Measurements from ENCODE around the gene ZNF22.
A peak's percentile ranks its signal among the peaks of the same experiment; 100 is the strongest.

ZNF22 gene

DNA sequence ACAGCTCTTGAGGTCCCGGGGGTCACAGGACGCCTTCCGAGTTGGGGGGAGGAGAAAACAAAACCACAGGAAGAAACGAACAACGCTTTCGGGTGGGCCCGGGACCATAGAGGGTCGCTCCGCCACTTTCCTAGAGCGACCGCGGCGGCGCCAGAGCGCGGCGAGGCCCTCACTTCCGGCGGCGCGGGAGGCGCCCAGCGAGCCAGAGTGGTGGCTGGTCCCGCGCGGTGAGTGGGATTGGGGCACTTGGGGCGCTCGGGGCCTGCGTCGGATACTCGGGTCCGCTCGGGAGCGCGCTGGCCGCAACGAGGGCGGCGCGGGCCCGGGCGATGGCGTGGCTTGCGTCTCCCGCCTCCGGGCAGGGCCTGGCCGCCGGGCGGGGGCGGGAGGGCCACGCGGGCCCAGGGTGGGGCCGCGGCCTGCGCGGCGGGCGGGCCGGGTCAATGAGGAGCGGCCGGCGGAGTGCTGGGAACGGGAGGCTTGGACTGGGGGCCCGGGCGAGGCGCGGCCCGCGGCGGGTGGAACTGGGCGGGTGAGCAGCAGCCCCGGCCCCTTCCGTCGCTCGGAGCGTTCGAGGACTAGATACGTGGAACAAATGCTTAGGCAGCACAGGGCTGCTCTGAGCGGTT is at the start of gene ZNF22:
TSS of gene ZNF22 (plus strand) at position 172 of the 629 bp plus-strand sequence. CDS start 2,446 bp downstream, outside the sequence.
- DNase-seq: peak; percentile 38

- DNase-seq: no peak
Observed at GRCh38 chr10:44951576-44952226, 49.0 kb upstream of the ZNF22 start.

DNA sequence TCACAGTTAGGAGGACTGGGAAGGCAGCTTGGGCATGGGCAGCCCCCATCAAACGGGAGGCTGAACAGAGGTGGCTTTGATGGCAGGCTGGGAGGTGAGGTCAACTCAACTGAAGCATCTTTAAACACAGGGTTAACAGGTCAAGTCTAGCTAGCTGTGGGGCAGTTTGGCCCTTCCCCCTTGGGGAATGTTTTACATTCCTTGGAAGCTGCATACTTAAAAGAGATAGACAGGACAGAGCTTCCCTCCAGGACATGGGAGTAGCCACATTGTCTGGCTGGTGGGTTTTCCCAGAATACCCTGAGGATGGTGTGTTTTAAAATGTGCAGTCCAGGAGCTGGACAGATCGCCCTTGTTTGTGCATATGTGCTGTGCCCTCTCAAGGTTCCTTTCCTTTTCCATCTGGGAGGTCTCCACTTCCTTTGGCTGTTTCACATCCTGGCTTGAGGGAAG is 47.9 kb upstream of the ZNF22 start:
- no peak for DNase-seq

DNA sequence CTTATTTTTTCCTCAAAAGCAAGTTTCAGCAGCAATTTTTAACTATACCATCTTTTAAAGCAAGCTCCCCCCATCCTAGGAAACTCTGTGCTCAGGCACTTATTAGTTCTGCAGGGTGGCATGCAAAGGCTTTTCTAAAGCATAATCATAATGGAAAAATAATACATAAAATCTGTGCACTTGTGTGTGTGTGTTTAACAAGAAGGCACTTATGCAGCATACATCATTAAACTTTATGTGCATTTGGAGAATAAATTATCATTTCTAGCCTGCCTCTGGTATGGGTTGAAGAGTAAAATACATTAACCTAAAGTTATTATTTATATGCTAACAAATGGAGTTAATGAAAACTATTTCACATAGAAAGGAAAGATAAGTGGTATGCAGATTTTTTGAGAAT is 46.7 kb upstream of the ZNF22 start:
- no peak for DNase-seq

DNA sequence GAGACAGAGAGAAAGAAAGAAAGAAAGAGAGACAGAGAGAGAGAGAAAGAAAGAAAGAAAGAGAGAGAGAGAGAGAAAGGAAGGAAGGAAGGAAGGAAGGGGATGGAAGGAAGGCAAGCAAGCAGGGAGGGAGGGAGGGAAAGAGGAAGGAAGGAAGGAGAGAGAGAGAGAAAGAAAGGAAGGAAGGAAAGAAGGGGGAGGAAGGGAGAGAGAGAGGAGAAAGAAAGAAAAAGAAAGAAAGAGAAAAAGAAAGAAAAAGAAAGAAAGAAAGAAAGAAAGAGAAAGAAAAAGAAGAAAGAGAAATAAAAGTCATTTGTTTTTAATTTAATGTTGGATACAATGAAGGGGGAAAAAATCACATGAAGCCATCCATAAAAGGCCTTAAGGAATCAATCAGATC is 45.8 kb upstream of the ZNF22 start:
- DNase-seq: no peak

DNA sequence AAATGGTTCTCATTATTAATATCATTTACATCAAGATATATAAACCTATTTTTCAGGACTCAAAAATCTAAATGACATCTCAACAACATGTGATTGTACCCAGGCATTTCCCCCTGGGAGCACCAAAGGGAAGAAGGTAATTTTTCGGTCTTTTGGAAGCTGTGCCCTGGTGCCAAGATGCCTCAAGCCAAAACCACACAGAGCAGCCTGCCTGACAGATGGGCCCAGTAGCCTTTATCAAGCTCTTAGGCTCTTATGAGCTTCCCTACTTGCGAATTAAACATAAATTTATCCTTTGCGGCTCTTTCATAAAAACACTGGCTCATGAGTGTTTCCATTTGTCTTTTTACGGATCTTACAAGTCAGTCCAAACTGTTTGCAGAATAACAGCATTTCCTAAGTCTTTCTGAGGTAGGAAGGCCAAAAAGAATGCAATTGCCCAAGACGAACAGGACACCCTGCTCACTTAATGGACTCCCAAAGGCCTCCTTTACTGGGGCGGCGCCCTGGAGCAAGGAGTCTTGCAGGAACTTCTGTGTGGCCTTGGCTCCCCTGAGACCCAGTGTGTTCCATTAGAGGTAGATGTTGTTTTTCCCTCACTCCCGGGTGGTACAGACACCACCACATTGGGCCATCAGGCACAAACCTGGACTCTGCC is 45.2 kb upstream of the ZNF22 start:
- no peak for DNase-seq

GRCh38 chr10:44956226-44956625 is 44.5 kb upstream of the ZNF22 start:
- DNase-seq: no peak

- DNase-seq: no peak
Observed at GRCh38 chr10:44956717-44957706, 43.7 kb upstream of the ZNF22 start.

- DNase-seq: no peak
Observed at GRCh38 chr10:44958196-44958897, 42.4 kb upstream of the ZNF22 start.

DNA sequence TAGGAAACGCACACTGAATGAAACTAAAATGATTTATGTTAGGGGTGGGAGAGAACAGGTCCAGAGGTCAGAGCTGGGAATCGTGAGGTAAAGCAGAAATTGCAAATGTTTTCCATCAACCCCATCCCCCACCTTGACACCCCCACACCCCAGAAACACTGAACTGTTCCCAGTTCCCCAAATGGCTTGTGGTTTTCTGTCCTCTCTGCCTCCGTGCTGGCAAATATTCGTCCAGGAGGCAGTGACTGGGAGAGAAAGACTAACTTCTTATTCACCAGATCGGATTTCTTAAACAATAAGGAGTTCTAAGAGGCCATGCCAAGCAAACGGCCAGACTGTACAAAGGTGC is 41.9 kb upstream of the ZNF22 start:
- no peak for DNase-seq

GRCh38 chr10:44959247-44960087 is 41.3 kb upstream of the ZNF22 start, which contains the start of gene RASSF4:
Gene RASSF4, plus strand, starts transcription at chr10:44959802. Its CDS starts 10,401 bp downstream, at chr10:44970203.
- peak; percentile 70 for DNase-seq

GRCh38 chr10:44960088-44960460 is 40.6 kb upstream of the ZNF22 start:
- DNase-seq: no peak

DNA sequence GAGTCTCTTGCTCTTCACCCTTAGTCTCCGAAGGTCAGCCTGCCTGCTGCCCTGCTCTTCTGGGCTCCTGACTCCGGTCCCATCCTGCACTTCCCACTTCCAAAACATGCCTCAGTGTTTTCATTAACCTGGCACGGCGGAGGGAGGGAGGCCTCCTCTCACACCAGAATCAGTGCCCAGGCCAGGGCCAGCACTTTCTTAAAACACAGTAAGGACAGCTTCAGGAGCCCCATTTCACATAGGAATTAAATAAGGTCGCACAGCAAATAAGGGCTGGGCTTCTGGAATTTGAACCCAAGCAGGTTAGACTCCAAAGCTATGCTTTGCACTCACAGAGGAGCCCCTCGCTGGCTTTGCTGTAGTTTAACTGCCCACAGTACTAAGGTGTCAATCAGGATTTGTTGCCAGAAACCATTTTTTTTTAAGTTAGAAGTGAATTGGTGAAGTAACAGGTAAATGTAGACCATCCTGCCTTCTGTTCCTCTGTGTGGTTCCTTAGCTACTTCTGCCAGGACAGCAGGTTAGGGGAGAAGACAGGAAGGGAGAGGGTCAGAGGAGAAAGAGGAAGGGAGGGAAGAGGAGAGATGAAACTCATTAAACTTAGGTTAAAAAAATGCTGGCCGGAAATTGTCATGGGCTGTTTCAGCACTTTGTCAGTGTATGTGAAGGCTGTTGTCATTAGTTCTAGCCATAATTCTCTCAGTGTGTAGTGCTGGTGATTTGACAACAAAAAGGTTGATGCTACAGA is 40.1 kb upstream of the ZNF22 start:
- DNase-seq: no peak

DNA sequence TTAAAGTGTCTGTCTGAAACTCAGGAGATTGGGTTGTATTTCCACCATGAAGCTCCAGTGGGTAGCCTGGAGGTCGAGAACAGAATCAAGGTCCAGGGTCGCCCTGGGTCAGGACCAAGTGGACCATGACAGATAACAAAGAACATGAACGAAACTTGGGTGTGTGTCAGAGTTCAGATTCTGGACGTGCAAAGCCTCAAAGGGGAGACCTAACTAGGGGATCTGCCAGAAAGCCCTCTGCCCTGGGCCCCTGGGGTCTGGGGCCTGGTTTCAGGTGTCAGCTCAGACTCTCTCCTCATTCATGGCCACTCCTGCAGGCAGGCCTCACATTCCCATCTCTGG is 39.5 kb upstream of the ZNF22 start:
- no peak for DNase-seq

DNA sequence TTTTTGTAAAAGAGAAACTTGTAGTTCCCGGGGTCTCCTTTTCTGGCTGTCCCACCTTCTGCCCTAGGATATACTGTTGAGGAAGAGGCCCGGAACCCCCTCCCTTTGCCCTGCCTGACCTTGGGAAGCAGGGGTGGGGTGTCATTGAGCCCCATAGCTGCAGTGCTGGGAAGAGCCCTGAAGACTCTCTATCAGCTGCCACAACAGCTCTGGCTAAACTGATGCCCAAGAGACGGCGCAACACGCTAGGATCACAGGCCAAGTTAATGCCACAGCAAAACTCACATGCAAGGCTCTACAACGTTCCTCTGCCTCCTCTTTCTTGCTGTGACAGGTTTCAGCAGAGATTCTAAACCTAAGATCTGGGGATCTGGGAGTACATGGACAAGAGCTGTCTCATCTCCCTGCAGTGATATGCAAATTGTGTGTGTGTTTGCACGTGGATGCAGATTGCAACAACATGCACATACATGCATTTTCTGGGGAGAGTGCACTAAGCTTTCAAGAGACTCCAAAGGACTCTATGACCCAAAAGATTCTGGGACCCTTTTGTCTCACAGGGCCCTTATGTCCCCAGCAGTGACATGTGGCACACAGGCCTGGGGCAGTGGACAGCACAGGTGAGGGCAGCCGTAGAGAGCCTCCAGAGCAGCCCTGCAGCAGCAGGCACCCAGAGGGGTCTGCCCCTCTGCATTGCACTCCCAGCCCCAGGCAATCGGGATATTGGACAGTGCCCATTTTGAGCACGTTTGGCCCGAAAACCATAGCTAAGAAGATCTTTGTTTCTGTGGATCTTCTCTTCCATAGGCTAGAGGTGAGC is 38.6 kb upstream of the ZNF22 start:
- DNase-seq: no peak

DNA sequence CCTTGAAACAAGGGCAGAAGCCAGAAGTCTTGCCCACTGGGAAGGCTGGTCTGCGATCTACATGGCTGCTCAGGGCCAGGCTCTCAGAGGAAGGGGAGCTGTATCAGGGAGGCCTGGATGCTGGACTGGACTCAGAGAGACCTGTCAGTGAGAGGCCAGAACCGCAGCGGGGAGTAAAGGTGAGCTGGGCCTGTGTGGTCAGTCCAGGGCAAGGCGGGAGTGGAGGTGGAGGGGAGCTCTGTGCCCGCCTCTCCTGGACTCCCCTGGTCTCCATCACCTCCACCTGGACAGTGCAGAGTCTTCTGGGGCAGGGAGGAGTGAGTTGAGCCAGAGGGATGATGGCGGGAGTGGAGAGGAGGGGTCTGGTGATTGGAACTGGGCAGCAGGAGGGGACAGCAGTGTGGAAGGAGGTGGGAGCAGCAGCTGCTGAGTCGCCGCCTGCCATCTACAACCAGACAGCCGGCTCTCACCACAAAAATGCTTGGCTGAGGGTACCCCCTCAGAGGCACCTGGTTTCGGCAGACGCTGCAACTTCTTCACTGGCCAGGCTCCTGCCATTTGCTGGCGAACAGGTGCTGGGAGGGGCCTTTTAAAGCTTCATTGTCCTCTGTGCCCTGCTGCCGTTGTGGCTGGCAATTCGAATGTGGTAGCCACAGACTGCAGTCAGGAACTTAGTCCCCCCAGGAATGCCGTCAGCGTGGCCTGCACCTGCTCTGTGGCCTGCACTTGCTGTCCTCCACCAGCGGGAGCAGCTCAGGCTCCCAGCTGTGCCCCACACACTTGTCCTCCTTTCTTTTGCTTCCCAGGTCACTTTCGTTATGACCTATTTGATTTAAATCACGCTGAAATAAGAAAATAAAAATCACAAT is 37.6 kb upstream of the ZNF22 start:
- DNase-seq: peak; percentile 39

GRCh38 chr10:44963772-44964633 is 36.7 kb upstream of the ZNF22 start:
- peak; percentile 23 for DNase-seq

DNA sequence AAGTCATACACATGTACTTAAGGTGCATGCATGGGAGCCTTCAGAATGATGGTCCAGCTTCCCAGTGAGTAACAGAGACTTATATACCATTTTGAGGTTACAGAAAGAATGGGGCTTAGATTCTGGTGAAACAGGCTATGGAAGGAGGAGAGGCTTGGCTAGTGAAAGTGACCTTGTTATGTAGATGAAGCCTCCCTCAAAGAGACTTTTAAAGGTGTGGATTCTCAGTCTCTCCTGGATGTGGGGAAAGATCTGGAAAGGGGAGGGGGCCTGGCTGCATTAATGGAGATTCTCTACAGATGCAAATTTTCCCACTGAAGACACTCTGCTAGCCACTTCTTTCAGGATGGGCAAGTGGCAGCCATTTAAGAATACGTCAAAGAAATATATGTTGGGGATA is 35.6 kb upstream of the ZNF22 start:
- DNase-seq: no peak

Measured in NCI-H510A treated with DMSO at 0.1 percent for 48 hours (cell line).